ENCODE measurements around the gene QKI.

DNA sequence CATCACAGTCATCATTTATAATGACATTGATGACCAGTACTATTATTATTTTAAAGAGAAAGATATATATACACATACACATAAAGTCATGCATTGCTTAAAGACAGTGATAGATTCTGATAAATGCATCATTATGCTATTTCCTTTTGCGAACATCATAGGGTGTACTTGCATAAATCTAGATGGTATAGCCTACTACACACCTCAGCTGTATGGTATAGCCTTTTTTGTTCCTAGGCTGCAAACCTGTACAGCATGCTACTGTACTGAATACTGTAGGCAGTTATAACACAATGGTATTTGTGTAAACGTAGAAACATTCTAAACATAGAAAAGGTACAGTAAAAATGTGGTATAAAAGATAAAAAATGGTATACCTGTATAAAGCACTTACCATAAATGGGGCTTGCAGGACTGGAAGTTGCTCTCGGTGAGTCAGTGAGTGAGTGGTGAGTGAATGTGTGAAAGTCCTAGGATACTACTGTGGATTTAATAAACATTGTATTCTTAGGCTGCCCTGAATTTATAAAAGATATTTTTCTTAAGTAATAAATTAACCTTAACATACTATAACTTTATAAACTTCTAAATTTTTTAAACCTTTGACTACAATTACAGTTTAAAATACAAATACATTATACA lies 23.9 kb downstream of the QKI start:
- TF ChIP-seq, protein P1, sequence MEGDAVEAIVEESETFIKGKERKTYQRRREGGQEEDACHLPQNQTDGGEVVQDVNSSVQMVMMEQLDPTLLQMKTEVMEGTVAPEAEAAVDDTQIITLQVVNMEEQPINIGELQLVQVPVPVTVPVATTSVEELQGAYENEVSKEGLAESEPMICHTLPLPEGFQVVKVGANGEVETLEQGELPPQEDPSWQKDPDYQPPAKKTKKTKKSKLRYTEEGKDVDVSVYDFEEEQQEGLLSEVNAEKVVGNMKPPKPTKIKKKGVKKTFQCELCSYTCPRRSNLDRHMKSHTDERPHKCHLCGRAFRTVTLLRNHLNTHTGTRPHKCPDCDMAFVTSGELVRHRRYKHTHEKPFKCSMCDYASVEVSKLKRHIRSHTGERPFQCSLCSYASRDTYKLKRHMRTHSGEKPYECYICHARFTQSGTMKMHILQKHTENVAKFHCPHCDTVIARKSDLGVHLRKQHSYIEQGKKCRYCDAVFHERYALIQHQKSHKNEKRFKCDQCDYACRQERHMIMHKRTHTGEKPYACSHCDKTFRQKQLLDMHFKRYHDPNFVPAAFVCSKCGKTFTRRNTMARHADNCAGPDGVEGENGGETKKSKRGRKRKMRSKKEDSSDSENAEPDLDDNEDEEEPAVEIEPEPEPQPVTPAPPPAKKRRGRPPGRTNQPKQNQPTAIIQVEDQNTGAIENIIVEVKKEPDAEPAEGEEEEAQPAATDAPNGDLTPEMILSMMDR (IDR thresholded peaks at IDR 0.05): no peak
- no peak for TF ChIP-seq POLR2A (IDR thresholded peaks at IDR 0.05)

All from right lobe of liver (tissue), 4 donors.